B cell (primary cell): ENCODE data around the gene CCDC24. TPM values are rescaled to one million over a fixed set of nuclear protein-coding genes. Genes with fewer than 3 reads are reported as not detected.

Experiments used
- ATAC-seq: fragments of 200-7000 bp; cut with Tn5 transposase; one replicate; pipeline ENCODE4 v1.10.0; 2021; ENCODE audit warnings: low read depth, mild to moderate bottlenecking, moderate number of reproducible peaks, moderate library complexity
- CTCF ChIA-PET: fragments of 350-600 bp; sonication (Branson Sonifier 250); formaldehyde crosslinking; loops from one replicate; lab custom pipeline; 2021; ENCODE audit warnings: antibody characterized with exemption, inconsistent platforms; lab: Charles Lee
- POLR2A ChIA-PET: fragments of 350-600 bp; sonication (Branson Sonifier 250); formaldehyde crosslinking; loops from one replicate; lab custom pipeline; 2021; ENCODE audit warnings: antibody characterized with exemption; lab: Charles Lee
- DNase-seq: peaks from one replicate; pipeline ENCODE4 v3.0.0; 2013
- H2AFZ ChIP-seq: 2 replicates; pipeline ENCODE4 v1.6.1; 2012; ENCODE audit warnings: mild to moderate bottlenecking, low read depth, low read length; ENCODE audit not compliant: insufficient read depth, poor library complexity, severe bottlenecking
- H3K27ac ChIP-seq, 2 donors: 1 replicate in 1 of 2; 2 replicates in 1 of 2; pipeline ENCODE4 v1.5.1; 2012 to 2013; ENCODE audit warnings: low read length in 2 of 2, mild to moderate bottlenecking in 2 of 2, moderate library complexity in 1 of 2
- H3K27me3 ChIP-seq, 4 experiments: fragments of 200-600 bp in 1 of 4; sonication (generic) in 1 of 4; replicated peaks in 1 of 4; 1 replicate in 2 of 4; 2 replicates in 2 of 4; pipeline versions ENCODE4 v1.6.1 to v1.7.0; 2013 to 2016; ENCODE audit warnings: low read length in 3 of 4, mild to moderate bottlenecking in 2 of 4, mixed read lengths in 1 of 4, moderate library complexity in 1 of 4; ENCODE audit not compliant: insufficient read depth in 4 of 4, control insufficient read depth in 3 of 4; ENCODE audit errors: control extremely low read depth in 1 of 4
- H3K36me3 ChIP-seq, 2 experiments: replicated peaks in 1 of 2; 1 replicate in 1 of 2; 2 replicates in 1 of 2; pipeline versions ENCODE4 v1.6.1 to v1.7.1; 2013; ENCODE audit warnings: low read length in 1 of 2; ENCODE audit not compliant: insufficient read depth in 2 of 2, control insufficient read depth in 1 of 2; ENCODE audit errors: control extremely low read depth in 1 of 2, extremely low read depth in 1 of 2
- H3K4me1 ChIP-seq, 2 donors: fragments of 200-600 bp in 1 of 2; sonication (generic) in 1 of 2; 1 replicate in 1 of 2; 2 replicates in 1 of 2; pipeline versions ENCODE4 v1.5.1 to v1.6.1; 2013 to 2017; ENCODE audit warnings: low read length in 2 of 2; ENCODE audit not compliant: control insufficient read depth in 2 of 2, insufficient read depth in 2 of 2
- H3K4me2 ChIP-seq: replicated peaks from 2 replicates; pipeline ENCODE3; 2012; ENCODE audit warnings: mild to moderate bottlenecking, low read depth, low read length; ENCODE audit not compliant: poor library complexity, severe bottlenecking
- H3K4me3 ChIP-seq, 5 experiments: fragments of 200-600 bp in 1 of 5; sonication (generic) in 1 of 5; 1 replicate in 3 of 5; 2 replicates in 2 of 5; pipeline versions ENCODE4 v1.5.1 to v1.7.0; 2011 to 2016; ENCODE audit warnings: low read length in 4 of 5, mild to moderate bottlenecking in 4 of 5, low read depth in 2 of 5, control low read depth in 1 of 5, moderate library complexity in 1 of 5; ENCODE audit not compliant: insufficient read depth in 1 of 5; ENCODE audit errors: control extremely low read depth in 1 of 5, extremely low read depth in 1 of 5
- H3K79me2 ChIP-seq: fragments of 200-600 bp; sonication (generic); one replicate; pipeline ENCODE4 v1.6.0; 2016; ENCODE audit warnings: low read length; ENCODE audit not compliant: control insufficient read depth, insufficient read depth
- H3K9ac ChIP-seq: fragments of 200-600 bp; sonication (generic); 2 replicates; pipeline ENCODE4 v1.6.1; 2017; ENCODE audit warnings: mild to moderate bottlenecking, low read length, moderate library complexity
- H3K9me3 ChIP-seq, 3 donors: one replicate each; pipeline versions ENCODE4 v1.6.1 to v1.7.1; 2013; ENCODE audit warnings: low read length in 2 of 3; ENCODE audit not compliant: control insufficient read depth in 2 of 3, insufficient read depth in 1 of 3; ENCODE audit errors: control extremely low read depth in 1 of 3
- H4K20me1 ChIP-seq: 2 replicates; pipeline ENCODE4 v1.6.0; 2012; ENCODE audit warnings: mild to moderate bottlenecking, low read length; ENCODE audit not compliant: insufficient read depth, control insufficient read depth, poor library complexity, severe bottlenecking
- H3K27ac Mint-ChIP-seq: one replicate; pipeline ENCODE4 v1.8.0; 2021; ENCODE audit warnings: mixed read lengths
- H3K27me3 Mint-ChIP-seq: one replicate; pipeline ENCODE4 v1.8.0; 2021; ENCODE audit warnings: mixed read lengths
- H3K4me1 Mint-ChIP-seq: one replicate; pipeline ENCODE4 v1.8.0; 2021; ENCODE audit warnings: mixed read lengths
- H3K4me3 Mint-ChIP-seq: one replicate; pipeline ENCODE4 v1.8.0; 2021; ENCODE audit warnings: mixed read lengths
- H3K9me3 Mint-ChIP-seq: one replicate; pipeline ENCODE4 v1.8.0; 2022; ENCODE audit warnings: mixed read lengths; ENCODE audit not compliant: insufficient read depth
- EZH2 ChIP-seq: IDR thresholded peaks from 2 replicates; pipeline ENCODE4 v1.6.1; 2012; ENCODE audit warnings: borderline replicate concordance, low read depth, mild to moderate bottlenecking, moderate library complexity, low read length; ENCODE audit not compliant: insufficient read depth, poor library complexity, severe bottlenecking
- WGBS: methylation state at CpG from one replicate; pipeline ENCODE4 v1.1.5; 2013; ENCODE audit warnings: missing lambda C conversion rate; ENCODE audit not compliant: insufficient coverage; 5-methylcytosine and 5-hydroxymethylcytosine counted together
- intact Hi-C: fragments of 100-400 bp; cut with micrococcal nuclease; formaldehyde crosslinking; loops from one replicate; pipeline ENCODE4 v1.10.0; 2022
- polyA plus RNA-seq: library from polyadenylated mRNA; depleted of rRNA; stranded (reverse); fragments of >200 nt; gene quantifications from 2 replicates; pipeline ENCODE4 v1.2.3, GENCODE V29; 2012
- total RNA-seq, 2 donors: library from RNA; stranded (reverse); fragments of 120-200 nt in 1 of 2; gene quantifications; 1 replicate in 1 of 2; 2 replicates in 1 of 2; pipeline versions ENCODE4 v1.2.3 to v1.2.4, GENCODE V29; 2013 to 2022
- TF ChIP-seq, protein P1 (sequence below): fragments of 200-600 bp; IDR thresholded peaks from one replicate; pipeline ENCODE4 v1.8.0; 2022; ENCODE audit warnings: antibody characterized with exemption, mild to moderate bottlenecking

Gene CCDC24
- total and polyA plus RNA-seq, 2 donors (not counting 1 experiment from before 2014, with no cell fraction given) = 10.1 to 18.4 TPM

DNA sequence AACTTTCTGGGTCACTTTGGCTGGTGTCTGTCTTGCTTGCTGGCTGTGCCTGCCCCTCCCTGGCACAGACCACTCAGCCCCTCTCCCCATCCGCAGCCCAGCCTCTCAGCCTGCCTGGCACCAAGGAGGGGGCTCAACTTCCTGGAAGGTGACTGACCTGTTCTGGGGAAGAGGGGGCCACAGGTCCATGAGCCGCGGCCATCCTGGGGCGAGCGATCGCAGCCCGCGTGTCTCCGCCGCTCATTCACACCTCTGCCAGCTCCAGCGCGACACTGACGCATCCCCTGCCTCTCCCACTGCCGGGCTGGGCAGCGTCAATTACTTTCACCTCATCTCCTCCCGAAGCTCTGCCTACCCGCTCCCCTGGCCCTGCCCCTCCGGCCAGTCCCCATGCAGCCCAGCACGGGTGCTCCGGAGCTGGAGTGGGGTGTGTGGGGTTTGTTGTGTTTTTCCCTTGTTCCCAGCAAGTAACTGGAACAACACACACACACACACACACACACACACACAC lies 25.5 kb downstream of the CCDC24 start:
- H3K9me3 Mint-ChIP-seq = no peaks in the 10 kb centered on the region
- no peak overlapping the region for H3K27ac ChIP-seq
- CTCF ChIA-PET = interaction anchor here (0.8 to 3.6 kb wide), 3 partner anchors 11 to 25 kb away, joined by 3 to 21 read pairs (median 3); partner anchors contain the start of gene CCDC24
- H3K4me3 Mint-ChIP-seq = no peak overlapping the region
- H3K27me3 Mint-ChIP-seq = peaks cover 9% of the 10 kb centered on the region
- H3K79me2 ChIP-seq = no peaks in the 10 kb centered on the region
- no peaks in the 10 kb centered on the region for H3K4me1 ChIP-seq
- no peak overlapping the region for H3K4me2 ChIP-seq
- H3K4me1 Mint-ChIP-seq = no peaks in the 10 kb centered on the region
- no peaks in the 10 kb centered on the region for H3K27me3 ChIP-seq
- POLR2A ChIA-PET = no interaction called here
- no peaks in the 10 kb centered on the region for H3K9me3 ChIP-seq
- no peak for TF ChIP-seq EZH2
- TF ChIP-seq, protein P1, sequence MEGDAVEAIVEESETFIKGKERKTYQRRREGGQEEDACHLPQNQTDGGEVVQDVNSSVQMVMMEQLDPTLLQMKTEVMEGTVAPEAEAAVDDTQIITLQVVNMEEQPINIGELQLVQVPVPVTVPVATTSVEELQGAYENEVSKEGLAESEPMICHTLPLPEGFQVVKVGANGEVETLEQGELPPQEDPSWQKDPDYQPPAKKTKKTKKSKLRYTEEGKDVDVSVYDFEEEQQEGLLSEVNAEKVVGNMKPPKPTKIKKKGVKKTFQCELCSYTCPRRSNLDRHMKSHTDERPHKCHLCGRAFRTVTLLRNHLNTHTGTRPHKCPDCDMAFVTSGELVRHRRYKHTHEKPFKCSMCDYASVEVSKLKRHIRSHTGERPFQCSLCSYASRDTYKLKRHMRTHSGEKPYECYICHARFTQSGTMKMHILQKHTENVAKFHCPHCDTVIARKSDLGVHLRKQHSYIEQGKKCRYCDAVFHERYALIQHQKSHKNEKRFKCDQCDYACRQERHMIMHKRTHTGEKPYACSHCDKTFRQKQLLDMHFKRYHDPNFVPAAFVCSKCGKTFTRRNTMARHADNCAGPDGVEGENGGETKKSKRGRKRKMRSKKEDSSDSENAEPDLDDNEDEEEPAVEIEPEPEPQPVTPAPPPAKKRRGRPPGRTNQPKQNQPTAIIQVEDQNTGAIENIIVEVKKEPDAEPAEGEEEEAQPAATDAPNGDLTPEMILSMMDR = no peak
- no peak overlapping the region for H3K27ac Mint-ChIP-seq
- ATAC-seq (no peak), DNase-seq (no peak)
- H3K36me3 ChIP-seq = no peaks in the 10 kb centered on the region
- H3K4me3 ChIP-seq = no peak overlapping the region
- H3K9ac ChIP-seq = no peak overlapping the region
- WGBS = 94% methylated on average over 14 of the region's 20 CpGs
- intact Hi-C loops = no loop called here
- no peak overlapping the region for H2AFZ ChIP-seq
- H4K20me1 ChIP-seq = no peaks in the 10 kb centered on the region

DNA sequence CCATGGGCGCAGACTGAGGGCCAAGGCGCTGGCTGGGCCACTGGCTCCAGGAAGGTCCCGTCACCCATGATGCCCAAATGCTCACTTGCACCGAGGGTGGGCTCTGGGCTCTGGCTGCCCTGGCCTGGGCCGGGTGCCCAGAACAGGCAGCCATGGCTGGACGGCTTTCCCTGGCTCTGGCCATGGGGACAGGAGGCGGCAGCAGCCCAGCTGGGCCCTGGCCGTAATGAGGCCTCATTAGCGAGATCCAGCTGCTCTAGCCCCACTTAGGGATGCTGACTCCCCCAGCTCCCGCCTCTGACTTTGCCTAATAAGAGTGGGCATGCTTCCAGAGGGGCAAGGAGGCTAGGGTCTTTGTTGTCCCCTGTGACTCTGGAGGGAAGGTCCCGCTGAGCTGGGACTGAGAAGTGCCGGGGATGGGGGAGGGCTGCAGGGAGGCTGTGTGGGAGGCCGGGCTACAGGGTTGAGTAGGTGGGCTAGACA lies 28.1 kb downstream of the CCDC24 start:
- no peak for DNase-seq
- Mint-ChIP-seq H3K4me1 (peaks cover 2% of the 10 kb centered on the region), H3K9me3 (no peaks in the 10 kb centered on the region), H3K27ac (no peak overlapping the region), H3K27me3 (peaks cover 4% of the 10 kb centered on the region), H3K4me3 (no peak overlapping the region)
- Histone ChIP-seq H3K4me3 (no peak overlapping the region), H3K4me2 (no peak overlapping the region), H2AFZ (no peak overlapping the region), H3K27ac (no peak overlapping the region), H3K27me3 (no peaks in the 10 kb centered on the region), H3K4me1 (peaks cover 0 to under 1% of the 10 kb centered on the region in 2 donors), H3K79me2 (no peaks in the 10 kb centered on the region), H4K20me1 (no peaks in the 10 kb centered on the region), H3K9ac (no peak overlapping the region), H3K9me3 (no peaks in the 10 kb centered on the region), H3K36me3 (no peaks in the 10 kb centered on the region)
- no peak for TF ChIP-seq EZH2
- TF ChIP-seq, protein P1 = no peak
- ChIA-PET CTCF (interaction anchor here (1.8 kb wide), 1 partner anchor 14 kb away, joined by 7 read pairs; no protein-coding TSS in a partner anchor), POLR2A (no interaction called here)
- no peak for ATAC-seq
- intact Hi-C loops = no loop called here
- WGBS = 96% methylated on average over 12 of the region's 13 CpGs
